ENCODE results near the gene GSAP. TPM values are rescaled to one million over a fixed set of nuclear protein-coding genes. Genes with fewer than 3 reads are reported as not detected.

The GSAP gene
- total RNA-seq, 2 experiments from 2014 or later = 7.8 to 8.7 TPM

DNA sequence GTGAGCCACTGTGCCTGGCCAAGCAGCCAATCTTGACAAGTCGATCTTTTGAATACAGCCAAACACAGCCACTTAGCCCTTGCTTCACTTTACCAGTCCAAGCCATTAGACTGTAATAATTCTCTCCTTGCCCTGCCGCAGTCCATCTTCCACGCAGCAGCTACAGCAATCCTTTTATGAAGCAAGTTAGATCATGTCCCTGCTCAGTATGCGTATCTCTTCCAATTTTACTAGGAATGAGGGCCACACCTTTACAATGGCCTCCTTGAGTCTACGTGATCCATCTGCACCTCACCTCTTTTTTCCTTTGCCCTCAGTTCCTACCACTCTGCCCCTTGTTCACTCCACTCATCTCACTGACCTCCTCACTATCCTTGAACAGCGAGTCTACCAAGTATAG is 22.2 kb downstream of the GSAP start:
- no peak overlapping the region for H3K27ac Mint-ChIP-seq
- DNase-seq = no peak
- ChIA-PET POLR2A (no interaction called here), CTCF (interaction anchor here (0.6 kb wide), 1 partner anchor 1572 kb away, joined by 3 read pairs; no protein-coding TSS in a partner anchor)
- no peak overlapping the region for H3K4me3 Mint-ChIP-seq
- H3K36me3 Mint-ChIP-seq (ENCODE audit: low read depth) = peaks cover 10% of the 10 kb centered on the region
- H3K9me3 Mint-ChIP-seq = no peaks in the 10 kb centered on the region
- peaks cover 24% of the 10 kb centered on the region for H3K4me1 Mint-ChIP-seq
- H3K27me3 Mint-ChIP-seq = no peaks in the 10 kb centered on the region

DNA sequence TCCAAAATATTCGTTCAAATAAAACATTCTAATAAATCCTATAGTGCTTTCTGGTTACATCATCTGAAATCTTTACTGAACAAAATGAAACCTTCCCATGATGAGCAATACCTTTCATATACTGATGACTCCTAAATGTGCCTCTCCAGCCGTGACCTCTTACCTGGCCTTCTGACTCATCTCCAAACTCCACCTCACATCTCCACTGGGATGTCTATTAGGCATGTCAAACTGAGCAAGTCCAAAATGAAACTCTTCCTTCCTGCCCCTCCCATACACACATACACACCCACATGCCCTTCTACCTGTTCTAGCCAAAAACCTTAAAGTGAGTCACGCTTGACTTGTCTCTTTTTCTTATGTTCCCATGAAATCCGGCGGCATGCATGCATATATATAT is 22.9 kb downstream of the GSAP start:
- no peaks in the 10 kb centered on the region for H3K27me3 Mint-ChIP-seq
- H3K9me3 Mint-ChIP-seq = no peaks in the 10 kb centered on the region
- ChIA-PET CTCF (interaction anchor here (0.6 kb wide), 1 partner anchor 1572 kb away, joined by 3 read pairs; no protein-coding TSS in a partner anchor), POLR2A (no interaction called here)
- no peak overlapping the region for H3K27ac Mint-ChIP-seq
- no peak overlapping the region for H3K4me3 Mint-ChIP-seq
- H3K4me1 Mint-ChIP-seq = peaks cover 24% of the 10 kb centered on the region
- DNase-seq = peak; percentile 14
- H3K36me3 Mint-ChIP-seq (ENCODE audit: low read depth) = peaks cover 10% of the 10 kb centered on the region

GRCh38 chr7:77391230-77391629 is 24.9 kb downstream of the GSAP start:
- POLR2A ChIA-PET = no interaction called here
- Mint-ChIP-seq H3K4me1 (peaks cover 33% of the 10 kb centered on the region), H3K36me3 (ENCODE audit: low read depth) (peaks cover 13% of the 10 kb centered on the region), H3K27ac (no peak overlapping the region), H3K9me3 (no peaks in the 10 kb centered on the region), H3K4me3 (no peak overlapping the region), H3K27me3 (no peaks in the 10 kb centered on the region)
- CTCF ChIA-PET = no interaction called here
- DNase-seq = no peak

- CTCF ChIA-PET = no interaction called here
- DNase-seq = no peak
- POLR2A ChIA-PET = no interaction called here
Measured at GRCh38 chr7:77388055-77388641, 28.0 kb downstream of the GSAP start.

GRCh38 chr7:77386165-77386822 is 29.9 kb downstream of the GSAP start:
- DNase-seq = no peak
- H3K4me1 Mint-ChIP-seq = peaks cover 13% of the 10 kb centered on the region
- no peaks in the 10 kb centered on the region for H3K9me3 Mint-ChIP-seq
- CTCF ChIA-PET = no interaction called here
- H3K4me3 Mint-ChIP-seq = no peak overlapping the region
- H3K27ac Mint-ChIP-seq = no peak overlapping the region
- H3K36me3 Mint-ChIP-seq (ENCODE audit: low read depth) = peaks cover 21% of the 10 kb centered on the region
- POLR2A ChIA-PET = no interaction called here
- H3K27me3 Mint-ChIP-seq = no peaks in the 10 kb centered on the region

More at GRCh38 chr7:77388055-77388641, 28.0 kb downstream of the GSAP start:
- Mint-ChIP-seq H3K9me3 (no peaks in the 10 kb centered on the region), H3K4me3 (no peak overlapping the region), H3K4me1 (peaks cover 23% of the 10 kb centered on the region), H3K27me3 (no peaks in the 10 kb centered on the region), H3K27ac (no peak overlapping the region), H3K36me3 (ENCODE audit: low read depth) (peaks cover 15% of the 10 kb centered on the region)

- ChIA-PET POLR2A (no interaction called here), CTCF (no interaction called here)
- H3K27me3 Mint-ChIP-seq = peaks cover 2% of the 10 kb centered on the region
- peaks cover 20% of the 10 kb centered on the region for H3K36me3 Mint-ChIP-seq (ENCODE audit: low read depth)
- H3K4me1 Mint-ChIP-seq = peaks cover 9% of the 10 kb centered on the region
- no peak overlapping the region for H3K27ac Mint-ChIP-seq
- DNase-seq = no peak
- H3K4me3 Mint-ChIP-seq = no peak overlapping the region
- no peaks in the 10 kb centered on the region for H3K9me3 Mint-ChIP-seq
Measured at GRCh38 chr7:77383333-77383740, 32.8 kb downstream of the GSAP start.

- ChIA-PET POLR2A (no interaction called here), CTCF (interaction anchor here (1.0 kb wide), 1 partner anchor 271 kb away, joined by 4 read pairs; no protein-coding TSS in a partner anchor)
- peaks cover 4% of the 10 kb centered on the region for H3K4me1 Mint-ChIP-seq
- H3K27ac Mint-ChIP-seq = no peak overlapping the region
- peaks cover 2% of the 10 kb centered on the region for H3K27me3 Mint-ChIP-seq
- no peak overlapping the region for H3K4me3 Mint-ChIP-seq
- no peaks in the 10 kb centered on the region for H3K9me3 Mint-ChIP-seq
- peaks cover 20% of the 10 kb centered on the region for H3K36me3 Mint-ChIP-seq (ENCODE audit: low read depth)
- DNase-seq = no peak
Measured at GRCh38 chr7:77382532-77382931, 33.6 kb downstream of the GSAP start.

DNA sequence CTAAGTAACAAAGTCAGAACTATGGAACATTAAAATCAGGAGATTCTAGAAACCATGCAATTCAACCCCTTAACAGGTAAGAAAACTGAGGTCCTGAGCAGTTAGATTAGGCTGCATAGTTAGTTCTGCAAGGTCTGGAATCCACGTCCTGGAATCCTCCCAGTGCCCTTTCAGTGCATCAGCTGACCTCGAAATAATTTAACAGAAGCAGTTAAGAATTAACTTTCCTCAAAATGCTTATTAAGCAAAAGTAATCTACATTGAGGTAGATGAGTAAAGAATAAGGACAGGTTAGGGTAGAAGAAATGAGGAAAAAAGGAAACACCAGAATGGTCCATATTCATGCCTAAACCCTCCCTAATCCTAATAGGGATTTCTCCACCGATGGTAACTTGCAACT is 37.6 kb downstream of the GSAP start:
- Mint-ChIP-seq H3K9me3 (no peaks in the 10 kb centered on the region), H3K36me3 (ENCODE audit: low read depth) (peaks cover 23% of the 10 kb centered on the region), H3K4me1 (no peaks in the 10 kb centered on the region), H3K4me3 (no peak overlapping the region), H3K27me3 (peaks cover 2% of the 10 kb centered on the region), H3K27ac (no peak overlapping the region)
- CTCF ChIA-PET = no interaction called here
- no peak for DNase-seq
- POLR2A ChIA-PET = no interaction called here

- Mint-ChIP-seq H3K36me3 (ENCODE audit: low read depth) (peaks cover 25% of the 10 kb centered on the region), H3K27me3 (no peaks in the 10 kb centered on the region), H3K4me1 (peaks cover 6% of the 10 kb centered on the region), H3K4me3 (no peak overlapping the region), H3K9me3 (peaks cover 4% of the 10 kb centered on the region), H3K27ac (no peak overlapping the region)
- POLR2A ChIA-PET = no interaction called here
- no peak for DNase-seq
- CTCF ChIA-PET = no interaction called here
Measured at GRCh38 chr7:77370606-77371005, 45.5 kb downstream of the GSAP start.

- POLR2A ChIA-PET = no interaction called here
- CTCF ChIA-PET = interaction anchor here (0.9 kb wide), 1 partner anchor 110 kb away, joined by 3 read pairs; no protein-coding TSS in a partner anchor
- Mint-ChIP-seq H3K36me3 (ENCODE audit: low read depth) (peaks cover 16% of the 10 kb centered on the region), H3K27ac (no peak overlapping the region), H3K4me1 (peaks cover 6% of the 10 kb centered on the region), H3K9me3 (peaks cover 4% of the 10 kb centered on the region), H3K27me3 (no peaks in the 10 kb centered on the region), H3K4me3 (no peak overlapping the region)
- no peak for DNase-seq
Measured at GRCh38 chr7:77368974-77369373, 47.2 kb downstream of the GSAP start.

- H3K27me3 Mint-ChIP-seq = no peaks in the 10 kb centered on the region
- no peak for DNase-seq
- peaks cover 16% of the 10 kb centered on the region for H3K36me3 Mint-ChIP-seq (ENCODE audit: low read depth)
- H3K27ac Mint-ChIP-seq = no peak overlapping the region
- ChIA-PET POLR2A (no interaction called here), CTCF (no interaction called here)
- no peak overlapping the region for H3K4me3 Mint-ChIP-seq
- H3K9me3 Mint-ChIP-seq = peaks cover 4% of the 10 kb centered on the region
- peaks cover 6% of the 10 kb centered on the region for H3K4me1 Mint-ChIP-seq
Measured at GRCh38 chr7:77367976-77368375, 48.2 kb downstream of the GSAP start.

DNA sequence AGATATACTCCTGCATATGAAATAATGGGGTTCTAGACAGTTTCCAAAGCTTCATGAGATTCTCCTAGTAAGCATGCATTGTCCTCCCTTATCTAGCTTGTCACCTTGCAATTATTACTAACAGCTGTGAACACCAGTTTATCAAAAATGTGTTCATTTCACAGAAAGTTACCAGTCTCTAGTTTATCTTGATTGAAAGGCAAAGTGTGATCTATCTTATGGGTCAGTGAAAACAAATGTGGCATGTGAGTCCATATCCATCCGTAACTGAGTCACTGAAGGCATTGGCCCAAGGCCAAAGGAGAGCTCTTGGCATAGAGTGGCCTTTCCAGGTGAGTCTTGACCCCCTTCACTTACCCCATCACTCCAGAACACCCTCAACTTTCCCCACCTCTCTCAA is 53.2 kb downstream of the GSAP start:
- CTCF ChIA-PET = interaction anchor here (1.1 kb wide), 1 partner anchor 439 kb away, joined by 4 read pairs; no protein-coding TSS in a partner anchor

GRCh38 chr7:77360969-77361368 is 55.2 kb downstream of the GSAP start:
- H3K36me3 Mint-ChIP-seq (ENCODE audit: low read depth) = peaks cover 17% of the 10 kb centered on the region
- CTCF ChIA-PET = no interaction called here

More for the DNA sequence above, 53.2 kb downstream of the GSAP start:
- no peak overlapping the region for H3K27ac Mint-ChIP-seq
- H3K9me3 Mint-ChIP-seq = peaks cover 5% of the 10 kb centered on the region
- POLR2A ChIA-PET = no interaction called here
- H3K27me3 Mint-ChIP-seq = no peaks in the 10 kb centered on the region
- peaks cover 5% of the 10 kb centered on the region for H3K4me1 Mint-ChIP-seq
- no peak overlapping the region for H3K4me3 Mint-ChIP-seq
- no peak for DNase-seq
- H3K36me3 Mint-ChIP-seq (ENCODE audit: low read depth) = peaks cover 20% of the 10 kb centered on the region

GRCh38 chr7:77360104-77360503 is 56.0 kb downstream of the GSAP start:
- peaks cover 7% of the 10 kb centered on the region for H3K27me3 Mint-ChIP-seq
- ChIA-PET POLR2A (no interaction called here), CTCF (no interaction called here)
- peaks cover 21% of the 10 kb centered on the region for H3K36me3 Mint-ChIP-seq (ENCODE audit: low read depth)
- H3K27ac Mint-ChIP-seq = no peak overlapping the region
- peaks cover 18% of the 10 kb centered on the region for H3K4me1 Mint-ChIP-seq
- H3K4me3 Mint-ChIP-seq = no peak overlapping the region
- H3K9me3 Mint-ChIP-seq = peaks cover 2% of the 10 kb centered on the region
- no peak for DNase-seq

More at GRCh38 chr7:77360969-77361368, 55.2 kb downstream of the GSAP start:
- H3K9me3 Mint-ChIP-seq = peaks cover 2% of the 10 kb centered on the region
- no peak overlapping the region for H3K4me3 Mint-ChIP-seq
- no peak for DNase-seq
- H3K27me3 Mint-ChIP-seq = peaks cover 7% of the 10 kb centered on the region
- POLR2A ChIA-PET = no interaction called here
- peaks cover 11% of the 10 kb centered on the region for H3K4me1 Mint-ChIP-seq
- H3K27ac Mint-ChIP-seq = no peak overlapping the region
